ENCODE data around the gene CHD2. TPM values are rescaled to one million over a fixed set of nuclear protein-coding genes. Genes with fewer than 3 reads are reported as not detected.

The CHD2 gene
- polyA plus RNA-seq, 3 donors from 2014 or later: 24.7 to 77.7 (median 36.9) TPM

- Mint-ChIP-seq H3K9me3 (no peaks in the 10 kb centered on the region), H3K4me1 (peaks cover 1 to 6% of the 10 kb centered on the region in 2 donors), H3K4me3 (no peak overlapping the region), H3K27me3 (ENCODE audit: low read depth in 3 of 3) (peaks cover 0 to 8% (median 2%) of the 10 kb centered on the region in 3 donors), H3K36me3 (peaks cover 24 to 73% (median 64%) of the 10 kb centered on the region in 3 donors), H3K27ac (peak overlapping the region in 3 of 6 donors; percentile 14 to 36 (median 17))
- no peak for DNase-seq
These were observed 107.9 kb downstream of the CHD2 start for GRCh38 chr15:93007994-93008393.

GRCh38 chr15:93012786-93013185, 112.7 kb downstream of the CHD2 start:
- H3K27ac Mint-ChIP-seq: peak overlapping the region in 2 of 6 donors; percentile 25 to 64
- no peaks in the 10 kb centered on the region for H3K9me3 Mint-ChIP-seq
- H3K36me3 Mint-ChIP-seq: peaks cover 29 to 75% (median 68%) of the 10 kb centered on the region in 3 donors
- peaks cover 3 to 12% of the 10 kb centered on the region in 2 donors for H3K4me1 Mint-ChIP-seq
- no peak overlapping the region for H3K4me3 Mint-ChIP-seq
- H3K27me3 Mint-ChIP-seq (ENCODE audit: low read depth in 3 of 3): peaks cover 0 to 6% (median 2%) of the 10 kb centered on the region in 3 donors
- no peak for DNase-seq

DNA sequence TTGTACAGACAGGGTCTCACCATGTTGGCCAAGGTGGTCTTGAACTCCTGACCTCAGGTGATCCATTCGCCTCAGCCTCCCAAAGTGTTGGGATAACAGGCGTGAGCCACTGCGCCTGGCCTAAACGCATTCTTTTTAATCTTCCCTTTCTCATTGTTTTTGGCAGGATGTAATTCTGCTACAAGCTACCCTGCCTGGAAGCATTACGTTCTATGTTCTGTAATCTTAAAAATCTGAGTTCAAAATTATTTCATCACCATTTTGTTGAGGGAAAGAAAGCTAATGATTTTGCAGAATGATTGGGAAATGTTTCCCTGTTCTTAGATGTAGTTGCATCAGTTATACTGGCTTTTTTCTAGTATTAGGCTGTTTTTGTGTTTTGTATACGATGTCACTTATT, 117.4 kb downstream of the CHD2 start:
- Mint-ChIP-seq H3K27me3 (ENCODE audit: low read depth in 3 of 3) (peaks cover 0 to 7% (median 1%) of the 10 kb centered on the region in 3 donors), H3K4me1 (peaks cover 26 to 48% of the 10 kb centered on the region in 2 donors), H3K36me3 (peaks cover 32 to 70% (median 65%) of the 10 kb centered on the region in 3 donors), H3K9me3 (no peaks in the 10 kb centered on the region), H3K4me3 (no peak overlapping the region), H3K27ac (peak overlapping the region in 4 of 6 donors; percentile 21 to 54 (median 52))
- DNase-seq: no peak

- peaks cover 36 to 58% of the 10 kb centered on the region in 2 donors for H3K4me1 Mint-ChIP-seq
- no peaks in the 10 kb centered on the region for H3K9me3 Mint-ChIP-seq
- peak overlapping the region; percentile 2 to 55 (median 46) for H3K27ac Mint-ChIP-seq
- peaks cover 0 to 7% (median 4%) of the 10 kb centered on the region in 3 donors for H3K27me3 Mint-ChIP-seq (ENCODE audit: low read depth in 3 of 3)
- H3K4me3 Mint-ChIP-seq: no peak overlapping the region
- no peak for DNase-seq
- peaks cover 33 to 70% (median 61%) of the 10 kb centered on the region in 3 donors for H3K36me3 Mint-ChIP-seq
These were observed 118.5 kb downstream of the CHD2 start for GRCh38 chr15:93018574-93018973.

DNA sequence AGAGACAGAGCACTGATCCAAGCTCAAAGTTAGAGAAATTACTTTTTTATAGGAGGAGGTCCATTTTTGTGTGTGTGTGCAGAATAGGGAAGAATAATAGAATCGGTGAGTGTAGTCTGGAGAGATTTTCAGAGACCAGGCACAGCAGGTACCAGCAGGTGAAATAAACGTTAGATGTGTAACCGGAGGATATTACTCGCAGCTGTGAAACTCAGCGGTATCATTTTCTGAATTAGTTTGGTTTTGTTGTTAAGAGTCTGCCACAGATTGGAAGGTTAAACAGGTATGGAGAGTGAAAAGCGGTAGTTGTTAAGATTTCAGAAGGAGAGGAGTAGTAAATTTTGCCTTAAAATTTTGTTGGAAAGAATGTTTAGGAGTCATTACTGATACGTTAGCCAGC, 119.0 kb downstream of the CHD2 start:
- Mint-ChIP-seq H3K4me3 (no peak overlapping the region), H3K27me3 (ENCODE audit: low read depth in 3 of 3) (peaks cover 0 to 7% (median 4%) of the 10 kb centered on the region in 3 donors), H3K4me1 (peaks cover 37 to 63% of the 10 kb centered on the region in 2 donors), H3K9me3 (no peaks in the 10 kb centered on the region), H3K36me3 (peaks cover 34 to 71% (median 61%) of the 10 kb centered on the region in 3 donors), H3K27ac (peak overlapping the region; percentile 0 to 55 (median 24))
- no peak for DNase-seq

DNA sequence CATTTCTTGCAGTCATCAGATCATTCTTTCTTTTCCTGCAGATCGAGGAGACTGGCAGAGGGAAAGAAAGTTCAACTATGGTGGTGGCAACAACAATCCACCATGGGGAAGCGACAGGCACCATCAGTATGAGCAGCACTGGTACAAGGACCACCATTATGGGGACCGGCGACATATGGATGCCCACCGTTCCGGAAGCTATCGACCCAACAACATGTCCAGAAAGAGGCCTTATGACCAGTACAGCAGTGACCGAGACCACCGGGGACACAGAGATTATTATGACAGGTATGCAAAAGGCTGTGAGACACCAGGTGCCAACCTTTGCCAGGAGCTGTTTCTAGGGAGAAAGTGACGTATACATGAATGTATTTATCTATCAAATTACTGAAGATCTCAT, 119.8 kb downstream of the CHD2 start:
- Mint-ChIP-seq H3K4me1 (peaks cover 45 to 72% of the 10 kb centered on the region in 2 donors), H3K9me3 (no peaks in the 10 kb centered on the region), H3K4me3 (no peak overlapping the region), H3K36me3 (peaks cover 42 to 72% (median 62%) of the 10 kb centered on the region in 3 donors), H3K27me3 (ENCODE audit: low read depth in 3 of 3) (peaks cover 0 to 10% (median 7%) of the 10 kb centered on the region in 3 donors), H3K27ac (peak overlapping the region in 4 of 6 donors; percentile 36 to 74 (median 46))
- no peak for DNase-seq

DNA sequence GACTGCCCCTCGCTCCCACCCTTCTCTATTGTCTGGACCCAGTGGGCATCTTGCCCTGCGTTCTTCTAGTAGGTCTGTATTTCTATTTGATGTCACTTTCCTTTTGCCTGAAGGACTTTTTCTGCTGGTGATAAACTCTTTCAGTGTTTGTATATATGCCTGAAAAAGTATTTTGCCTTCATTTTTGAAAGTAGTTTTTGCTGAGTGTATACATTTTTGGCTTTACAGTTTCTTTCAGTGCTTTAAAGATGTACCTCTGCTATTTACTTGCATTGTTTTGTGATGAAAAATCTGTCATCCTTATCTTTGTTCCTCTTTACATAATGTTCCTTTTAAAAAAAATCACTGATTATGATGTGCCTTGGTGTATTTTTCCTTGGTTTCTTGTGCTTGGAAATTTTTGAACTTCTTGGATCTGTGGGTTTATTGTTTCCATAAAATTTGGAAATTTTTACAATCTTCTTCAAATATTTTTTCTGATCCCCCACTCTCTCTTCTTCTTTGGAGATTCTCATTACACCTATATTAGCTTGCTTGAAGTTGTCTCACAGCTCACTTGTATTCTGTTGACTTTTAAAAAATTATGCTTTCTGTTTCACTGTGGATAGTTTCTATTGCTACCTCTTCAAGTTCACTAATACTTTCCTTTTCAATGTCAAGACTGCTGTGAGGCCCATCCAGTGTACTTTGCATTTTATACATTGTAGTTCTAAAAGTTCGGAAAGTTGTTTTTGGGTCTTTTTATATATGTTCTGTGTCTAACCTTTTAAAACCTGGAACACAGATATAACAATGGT, 121.0 kb downstream of the CHD2 start:
- H3K9me3 Mint-ChIP-seq: no peaks in the 10 kb centered on the region
- peak overlapping the region in 1 of 5 donors; percentile 47 for H3K4me3 Mint-ChIP-seq
- H3K27ac Mint-ChIP-seq: peak overlapping the region; percentile 42 to 86 (median 72)
- peaks cover 57 to 84% of the 10 kb centered on the region in 2 donors for H3K4me1 Mint-ChIP-seq
- H3K27me3 Mint-ChIP-seq (ENCODE audit: low read depth in 3 of 3): peaks cover 2 to 10% (median 10%) of the 10 kb centered on the region in 3 donors
- H3K36me3 Mint-ChIP-seq: peaks cover 34 to 67% (median 51%) of the 10 kb centered on the region in 3 donors
- DNase-seq: peak in 1 of 3 donors; percentile 17

GRCh38 chr15:93024293-93024692, 124.2 kb downstream of the CHD2 start:
- peaks cover 6 to 12% (median 12%) of the 10 kb centered on the region in 3 donors for H3K27me3 Mint-ChIP-seq (ENCODE audit: low read depth in 3 of 3)
- H3K36me3 Mint-ChIP-seq: peaks cover 30 to 59% (median 33%) of the 10 kb centered on the region in 3 donors
- peak overlapping the region; percentile 1 to 76 (median 71) for H3K27ac Mint-ChIP-seq
- no peaks in the 10 kb centered on the region for H3K9me3 Mint-ChIP-seq
- DNase-seq: no peak
- peaks cover 55 to 75% of the 10 kb centered on the region in 2 donors for H3K4me1 Mint-ChIP-seq
- H3K4me3 Mint-ChIP-seq: peak overlapping the region in 2 of 5 donors; percentile 18 to 58

GRCh38 chr15:93024716-93025624, 124.8 kb downstream of the CHD2 start:
- Mint-ChIP-seq H3K27me3 (ENCODE audit: low read depth in 3 of 3) (peaks cover 6 to 12% (median 11%) of the 10 kb centered on the region in 3 donors), H3K9me3 (no peaks in the 10 kb centered on the region), H3K36me3 (peaks cover 27 to 55% (median 29%) of the 10 kb centered on the region in 3 donors), H3K27ac (peak overlapping the region; percentile 69 to 77 (median 75)), H3K4me1 (peaks cover 59 to 80% of the 10 kb centered on the region in 2 donors), H3K4me3 (peak overlapping the region in 4 of 5 donors; percentile 18 to 63 (median 56))
- no peak for DNase-seq

GRCh38 chr15:93025625-93025982, 125.5 kb downstream of the CHD2 start:
- peak overlapping the region; percentile 0 to 63 (median 40) for H3K4me3 Mint-ChIP-seq
- H3K4me1 Mint-ChIP-seq: peaks cover 58 to 79% of the 10 kb centered on the region in 2 donors
- H3K27ac Mint-ChIP-seq: peak overlapping the region; percentile 19 to 77 (median 74)
- peaks cover 21 to 49% (median 24%) of the 10 kb centered on the region in 3 donors for H3K36me3 Mint-ChIP-seq
- no peak for DNase-seq
- no peaks in the 10 kb centered on the region for H3K9me3 Mint-ChIP-seq
- H3K27me3 Mint-ChIP-seq (ENCODE audit: low read depth in 3 of 3): peaks cover 5 to 13% (median 9%) of the 10 kb centered on the region in 3 donors

- Mint-ChIP-seq H3K36me3 (peaks cover 18 to 43% (median 20%) of the 10 kb centered on the region in 3 donors), H3K9me3 (no peaks in the 10 kb centered on the region), H3K27ac (peak overlapping the region; percentile 19 to 77 (median 72)), H3K4me3 (peak overlapping the region in 2 of 5 donors; percentile 31 to 39), H3K27me3 (ENCODE audit: low read depth in 3 of 3) (peaks cover 5 to 13% (median 11%) of the 10 kb centered on the region in 3 donors), H3K4me1 (peaks cover 57 to 75% of the 10 kb centered on the region in 2 donors)
- DNase-seq: no peak
These were observed 126.3 kb downstream of the CHD2 start for GRCh38 chr15:93026380-93026817.

DNA sequence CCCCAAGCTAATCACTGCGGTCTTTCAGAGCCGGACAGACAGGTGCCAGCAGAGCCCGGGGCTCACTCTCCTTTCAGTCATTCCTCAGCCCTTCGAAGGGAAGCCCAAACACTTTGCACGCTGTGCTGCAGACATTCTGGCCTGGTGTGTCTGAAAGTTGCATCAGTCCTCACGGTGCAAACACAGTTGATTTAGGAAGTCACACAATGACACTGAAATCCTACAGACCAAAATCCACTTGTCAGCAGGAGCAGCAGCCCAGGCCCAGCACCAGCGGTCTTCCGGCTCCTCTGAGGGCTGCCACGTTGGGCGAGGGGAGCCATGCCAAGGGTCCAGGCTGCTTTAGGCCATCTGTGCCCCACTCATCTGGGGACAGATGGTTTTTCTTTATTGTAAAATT, 127.3 kb downstream of the CHD2 start:
- Mint-ChIP-seq H3K4me1 (peaks cover 50 to 64% of the 10 kb centered on the region in 2 donors), H3K36me3 (peaks cover 16 to 38% (median 17%) of the 10 kb centered on the region in 3 donors), H3K4me3 (no peak overlapping the region), H3K27me3 (ENCODE audit: low read depth in 3 of 3) (peaks cover 5 to 13% (median 11%) of the 10 kb centered on the region in 3 donors), H3K9me3 (no peaks in the 10 kb centered on the region), H3K27ac (peak overlapping the region in 2 of 6 donors; percentile 5 to 70)
- no peak for DNase-seq

DNA sequence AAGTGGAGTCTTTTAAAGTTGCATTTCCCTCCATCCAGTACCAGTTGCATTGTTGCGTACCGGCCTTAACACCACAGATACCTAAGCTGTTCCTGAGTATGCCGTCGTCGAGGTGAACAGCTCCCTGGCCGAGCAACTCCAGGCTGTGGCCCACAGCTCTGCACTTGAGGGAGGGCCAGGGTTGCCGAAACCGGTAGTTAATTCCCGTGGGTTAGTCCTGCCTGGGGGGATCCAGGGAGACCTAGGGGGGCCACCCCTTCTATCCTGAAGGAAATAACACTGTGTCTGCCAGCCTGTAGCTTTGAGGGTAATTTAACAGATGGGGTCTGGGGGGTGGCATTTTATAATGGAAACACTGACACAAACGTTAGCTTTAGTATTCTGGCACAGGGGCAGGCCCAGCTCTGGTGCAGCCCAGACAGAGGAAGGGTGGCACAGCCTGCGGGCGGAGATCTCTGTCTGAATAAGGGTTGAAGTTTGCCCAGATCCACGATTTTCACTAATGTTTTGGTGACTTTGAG, 128.0 kb downstream of the CHD2 start:
- Mint-ChIP-seq H3K4me3 (no peak overlapping the region), H3K36me3 (peaks cover 13 to 31% (median 15%) of the 10 kb centered on the region in 3 donors), H3K27me3 (ENCODE audit: low read depth in 3 of 3) (peaks cover 5 to 11% (median 11%) of the 10 kb centered on the region in 3 donors), H3K4me1 (peaks cover 44 to 57% of the 10 kb centered on the region in 2 donors), H3K9me3 (no peaks in the 10 kb centered on the region), H3K27ac (peak overlapping the region in 2 of 6 donors; percentile 39 to 65)
- DNase-seq: no peak
